DOHH2 (cell line): ENCODE results near the gene BNIPL.

Source experiments
- H3F3A ChIP-seq: fragments of 200-600 bp; sonication (generic), shearing (Covaris generic); 2 replicates; pipeline ENCODE4 v1.6.0; 2016; ENCODE audit warnings: antibody characterized with exemption, mild to moderate bottlenecking; ENCODE audit not compliant: control insufficient read depth, insufficient read depth
- H3K27ac ChIP-seq: fragments of 200-600 bp; sonication (generic); 2 replicates; pipeline ENCODE4 v1.5.1; 2014; ENCODE audit warnings: low read depth, mild to moderate bottlenecking, low read length, moderate library complexity
- H3K27me3 ChIP-seq: fragments of 200-600 bp; sonication (generic); 2 replicates; pipeline ENCODE4 v1.6.1; 2014; ENCODE audit warnings: mild to moderate bottlenecking, low read length, mixed read lengths; ENCODE audit not compliant: control insufficient read depth
- H3K36me3 ChIP-seq: fragments of 200-600 bp; sonication (generic); 2 replicates; pipeline ENCODE4 v1.6.1; 2014; ENCODE audit warnings: mild to moderate bottlenecking, low read length, moderate library complexity, mixed read lengths; ENCODE audit not compliant: control insufficient read depth
- H3K4me1 ChIP-seq: fragments of 200-600 bp; sonication (generic); 2 replicates; pipeline ENCODE4 v1.6.1; 2014; ENCODE audit warnings: mild to moderate bottlenecking, low read length, mixed read lengths; ENCODE audit not compliant: control insufficient read depth
- H3K4me2 ChIP-seq: fragments of 200-600 bp; sonication (generic); 2 replicates; pipeline ENCODE4 v1.6.0; 2014; ENCODE audit warnings: mild to moderate bottlenecking, low read length, moderate library complexity
- H3K4me3 ChIP-seq: fragments of 200-600 bp; sonication (generic); 2 replicates; pipeline ENCODE4 v1.5.1; 2014; ENCODE audit warnings: mild to moderate bottlenecking, low read length, mixed read lengths
- H3K79me2 ChIP-seq: fragments of 200-600 bp; sonication (generic); 2 replicates; pipeline ENCODE4 v1.6.1; 2014; ENCODE audit warnings: mild to moderate bottlenecking, low read length, mixed read lengths; ENCODE audit not compliant: control insufficient read depth
- H3K9me2 ChIP-seq: fragments of 200-600 bp; sonication (generic); replicated peaks from 2 replicates; pipeline ENCODE4 v1.6.1; 2014; ENCODE audit warnings: mild to moderate bottlenecking, low read length, mixed read lengths; ENCODE audit not compliant: control insufficient read depth
- H3K9me3 ChIP-seq: fragments of 200-600 bp; sonication (generic); 2 replicates; pipeline ENCODE4 v1.6.1; 2014; ENCODE audit warnings: antibody characterized with exemption, low read length, mixed read lengths; ENCODE audit not compliant: control insufficient read depth, insufficient read depth
- H4K20me1 ChIP-seq: fragments of 200-600 bp; sonication (generic); 2 replicates; pipeline ENCODE4 v1.6.0; 2014; ENCODE audit warnings: low read depth, mild to moderate bottlenecking, antibody characterized with exemption, low read length, moderate library complexity; ENCODE audit not compliant: control insufficient read depth, insufficient read depth
- EZH2phosphoT487 ChIP-seq: fragments of 200-600 bp; sonication (generic); IDR thresholded peaks from 2 replicates; pipeline ENCODE4 v1.6.1; 2017; ENCODE audit warnings: borderline replicate concordance, mild to moderate bottlenecking, antibody characterized with exemption, low read length, moderate library complexity, mixed read lengths
- TF ChIP-seq, protein P1 (sequence below): fragments of 200-600 bp; sonication (generic); IDR thresholded peaks from one replicate; pipeline ENCODE4 v1.5.1; 2014; ENCODE audit warnings: antibody characterized with exemption, mild to moderate bottlenecking, low read depth, low read length; ENCODE audit not compliant: poor library complexity, severe bottlenecking

BNIPL gene

DNA sequence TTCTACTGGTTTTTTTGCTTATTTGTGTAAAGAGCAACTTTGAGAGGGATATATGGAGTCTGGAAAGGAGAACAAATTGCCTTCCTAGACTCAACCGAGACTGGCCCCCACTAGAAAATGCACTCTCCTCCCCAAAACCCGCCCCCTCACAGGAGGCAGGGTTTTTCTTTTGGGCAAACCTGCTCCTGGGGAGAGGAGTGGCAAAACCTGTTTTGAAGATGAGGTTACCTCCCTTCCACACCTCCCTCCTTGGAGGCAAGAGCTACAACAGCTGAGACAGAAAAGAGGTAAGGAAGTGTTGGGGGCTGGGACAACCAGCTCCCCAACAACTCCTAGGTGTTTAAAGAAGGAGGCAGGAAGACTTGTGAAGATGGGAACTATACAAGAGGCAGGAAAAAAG, at the start of gene BNIPL:
Gene BNIPL (plus strand): TSS at position 231 of the 400 bp plus-strand sequence. CDS start 140 bp downstream, at position 371.
- no peaks in the 10 kb centered on the region for H3K4me1 ChIP-seq
- TF ChIP-seq EZH2phosphoT487: no peak
- TF ChIP-seq, protein P1, sequence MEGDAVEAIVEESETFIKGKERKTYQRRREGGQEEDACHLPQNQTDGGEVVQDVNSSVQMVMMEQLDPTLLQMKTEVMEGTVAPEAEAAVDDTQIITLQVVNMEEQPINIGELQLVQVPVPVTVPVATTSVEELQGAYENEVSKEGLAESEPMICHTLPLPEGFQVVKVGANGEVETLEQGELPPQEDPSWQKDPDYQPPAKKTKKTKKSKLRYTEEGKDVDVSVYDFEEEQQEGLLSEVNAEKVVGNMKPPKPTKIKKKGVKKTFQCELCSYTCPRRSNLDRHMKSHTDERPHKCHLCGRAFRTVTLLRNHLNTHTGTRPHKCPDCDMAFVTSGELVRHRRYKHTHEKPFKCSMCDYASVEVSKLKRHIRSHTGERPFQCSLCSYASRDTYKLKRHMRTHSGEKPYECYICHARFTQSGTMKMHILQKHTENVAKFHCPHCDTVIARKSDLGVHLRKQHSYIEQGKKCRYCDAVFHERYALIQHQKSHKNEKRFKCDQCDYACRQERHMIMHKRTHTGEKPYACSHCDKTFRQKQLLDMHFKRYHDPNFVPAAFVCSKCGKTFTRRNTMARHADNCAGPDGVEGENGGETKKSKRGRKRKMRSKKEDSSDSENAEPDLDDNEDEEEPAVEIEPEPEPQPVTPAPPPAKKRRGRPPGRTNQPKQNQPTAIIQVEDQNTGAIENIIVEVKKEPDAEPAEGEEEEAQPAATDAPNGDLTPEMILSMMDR: no peak
- H3K4me2 ChIP-seq: no peak within 1 kb of the TSS
- no peak within 1 kb of the TSS for H3K4me3 ChIP-seq
- H3K9me3 ChIP-seq: no peaks in the 10 kb centered on the region
- no peak within 1 kb of the TSS for H3K27ac ChIP-seq
- no peaks in the 10 kb centered on the region for H3F3A ChIP-seq
- no peaks in the 10 kb centered on the region for H3K79me2 ChIP-seq
- H3K36me3 ChIP-seq: peaks cover 10% of the 10 kb centered on the region
- H3K9me2 ChIP-seq: no peaks in the 10 kb centered on the region
- no peaks in the 10 kb centered on the region for H3K27me3 ChIP-seq
- H4K20me1 ChIP-seq: no peaks in the 10 kb centered on the region

- Histone ChIP-seq H3K9me3 (no peaks in the 10 kb centered on the region), H3K4me3 (no peak overlapping the region), H3K4me1 (no peaks in the 10 kb centered on the region), H3K9me2 (no peaks in the 10 kb centered on the region), H3K4me2 (no peak overlapping the region), H3F3A (no peaks in the 10 kb centered on the region), H4K20me1 (no peaks in the 10 kb centered on the region), H3K27ac (no peak overlapping the region), H3K27me3 (no peaks in the 10 kb centered on the region; the same call in 1 of the 2 replicates), H3K36me3 (no peaks in the 10 kb centered on the region), H3K79me2 (no peaks in the 10 kb centered on the region)
- no peak for TF ChIP-seq EZH2phosphoT487
- TF ChIP-seq, protein P1: no peak
Measured at GRCh38 chr1:150987924-150988323, 48.5 kb upstream of the BNIPL start.

DNA sequence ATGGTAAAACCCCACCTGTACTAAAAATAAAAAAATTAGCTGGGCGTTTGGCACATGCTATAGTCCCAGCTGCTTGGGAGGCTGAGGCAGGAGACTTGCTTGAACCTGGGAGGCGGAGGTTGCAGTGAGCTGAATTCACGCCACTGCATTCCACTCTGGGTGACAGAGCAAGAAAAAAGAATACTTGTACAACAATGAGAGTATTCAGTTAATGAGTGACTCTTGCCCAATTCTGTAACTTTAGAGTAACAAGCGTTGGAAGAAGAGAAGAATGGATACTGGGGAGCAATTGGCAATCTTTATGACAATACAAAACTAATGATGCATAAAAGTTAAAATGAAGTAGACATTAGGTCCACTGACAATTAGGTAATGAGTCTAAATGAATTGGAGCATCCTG, 43.8 kb upstream of the BNIPL start:
- Histone ChIP-seq H3K4me3 (no peak overlapping the region), H3K9me3 (no peaks in the 10 kb centered on the region), H3K36me3 (no peaks in the 10 kb centered on the region), H3K79me2 (no peaks in the 10 kb centered on the region), H3K4me1 (no peaks in the 10 kb centered on the region), H3F3A (no peaks in the 10 kb centered on the region), H3K27me3 (no peaks in the 10 kb centered on the region), H3K27ac (no peak overlapping the region), H4K20me1 (no peaks in the 10 kb centered on the region), H3K9me2 (no peaks in the 10 kb centered on the region), H3K4me2 (no peak overlapping the region)
- TF ChIP-seq EZH2phosphoT487: no peak
- TF ChIP-seq, protein P1: no peak
